Activated CD4-positive, alpha-beta T cell treated with anti-CD3 and anti-CD28 coated beads, Interleukin-2, amount 50 U/mL, for 16 hours (primary cell): Measurements from ENCODE around the gene ADAMTS7.
"Not testable (repeated sequence)": the region's sequence is repeated elsewhere in the genome, so short reads cannot be mapped to it uniquely, and the experiment has no call there.

Experiments
- DNase-seq: peaks from one replicate; pipeline ENCODE4 v3.0.0-alpha.2; 2020

ADAMTS7 gene

DNA sequence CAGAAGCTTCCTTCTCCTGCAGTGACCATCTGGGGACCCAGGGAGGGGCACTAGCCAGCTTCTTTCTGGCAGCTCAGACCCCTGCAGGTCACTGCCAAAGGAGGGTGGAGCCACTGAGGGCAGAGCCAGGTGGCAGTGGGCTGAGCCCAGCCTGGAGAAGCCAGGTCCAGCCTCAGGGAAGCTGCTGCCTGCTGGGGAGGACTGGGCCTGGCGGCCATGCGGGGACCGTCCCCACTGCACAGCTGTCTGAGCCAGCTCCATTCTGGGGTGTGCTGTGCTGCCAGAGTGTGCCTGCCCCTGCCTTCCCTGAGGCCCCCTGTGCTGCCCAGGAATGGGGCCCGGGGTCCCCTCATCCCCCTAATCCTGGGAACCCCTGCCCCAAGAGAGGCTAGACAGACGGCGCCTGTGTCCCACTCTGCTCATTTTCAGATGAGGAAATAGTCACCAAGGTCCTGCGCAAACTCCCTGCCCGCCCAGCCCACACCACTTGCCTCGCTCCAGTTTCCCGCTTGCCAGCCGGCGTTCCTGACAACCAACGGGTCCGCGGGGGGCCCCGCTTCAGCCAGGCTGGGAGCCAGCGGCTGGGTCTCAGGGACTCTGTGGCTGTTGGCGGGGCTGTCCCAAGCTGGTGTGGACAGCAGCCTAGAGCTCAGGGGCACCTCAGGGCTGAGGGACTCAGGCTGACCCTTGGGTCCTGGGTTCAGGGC lies 46.0 kb downstream of the ADAMTS7 start:
- DNase-seq, result not testable (repeated sequence)

DNA sequence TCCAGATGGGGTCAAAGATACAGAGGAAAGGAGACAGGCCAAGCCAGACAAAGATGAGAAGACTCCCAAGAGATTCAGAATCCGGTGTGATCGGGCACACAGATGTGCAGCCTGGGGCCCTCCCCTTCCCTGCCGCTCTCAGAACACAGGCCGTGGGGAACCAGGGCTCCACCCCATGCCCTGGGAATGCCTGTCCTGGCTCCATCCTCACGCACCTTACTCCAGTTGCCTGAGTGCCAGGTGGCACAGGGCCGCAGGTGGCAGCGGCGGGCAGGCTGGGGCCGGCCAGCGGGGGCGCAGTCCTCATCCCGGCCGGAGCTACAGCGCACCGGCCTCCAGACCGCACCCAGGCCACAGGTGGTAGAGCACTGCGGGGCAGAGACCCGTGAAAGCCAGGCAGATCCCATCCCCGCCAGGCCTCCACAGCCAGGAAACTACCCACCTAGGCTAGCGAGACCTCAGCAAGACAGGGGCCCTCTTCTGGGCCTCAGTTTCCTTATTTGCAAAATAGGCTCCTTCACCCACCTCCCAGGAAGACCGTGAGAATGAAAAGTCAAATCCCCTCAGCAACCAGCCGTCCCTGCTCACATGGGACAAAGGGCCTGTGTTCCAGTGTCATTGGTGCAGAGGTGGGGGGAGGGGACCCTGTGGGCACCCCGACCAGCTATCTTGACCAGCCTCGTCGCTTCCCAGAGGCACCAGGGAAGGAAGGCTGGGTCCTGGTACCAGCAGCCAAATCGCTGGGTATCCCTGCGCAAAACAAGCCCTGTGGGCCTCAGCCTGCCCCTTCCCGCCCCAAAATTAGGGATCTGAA lies 46.7 kb downstream of the ADAMTS7 start:
- DNase-seq, result not testable (repeated sequence)

GRCh38 chr15:78763796-78764241 lies 47.4 kb downstream of the ADAMTS7 start:
- no peak for DNase-seq

- DNase-seq, result no peak
These were observed 48.1 kb downstream of the ADAMTS7 start for GRCh38 chr15:78762985-78763795.

- not testable (repeated sequence) for DNase-seq
These were observed 48.8 kb downstream of the ADAMTS7 start for GRCh38 chr15:78762386-78762961.

DNA sequence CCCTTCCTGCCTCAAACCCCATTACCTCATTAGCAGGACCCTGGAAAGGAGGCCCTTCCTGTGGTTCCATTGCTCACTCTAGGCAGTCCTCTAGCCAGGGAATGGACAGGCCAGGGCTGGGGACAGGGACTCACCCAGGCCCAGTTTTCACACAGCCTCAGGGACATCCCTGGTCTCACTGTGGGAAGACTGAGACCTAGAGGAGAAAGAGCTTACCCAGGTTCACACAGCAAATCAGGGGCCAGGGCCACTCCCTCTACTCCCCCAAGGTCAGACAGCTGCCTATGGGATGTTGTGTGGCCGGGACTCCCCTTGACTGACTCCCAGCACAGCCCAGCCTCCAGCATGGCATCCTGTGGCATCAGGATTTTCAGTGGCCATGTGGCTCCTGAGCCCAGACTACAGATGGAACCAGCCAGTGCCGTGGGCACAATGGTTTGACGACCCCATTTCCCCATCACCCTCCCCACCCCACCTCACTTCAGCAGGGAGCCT lies 49.3 kb downstream of the ADAMTS7 start:
- no peak for DNase-seq

GRCh38 chr15:78761475-78761874 lies 49.8 kb downstream of the ADAMTS7 start:
- DNase-seq, result peak; percentile 91

- DNase-seq, result no peak
These were observed 50.2 kb downstream of the ADAMTS7 start for GRCh38 chr15:78761020-78761419.

- DNase-seq, result not testable (repeated sequence)
These were observed 51.0 kb downstream of the ADAMTS7 start for GRCh38 chr15:78760091-78760882.

DNA sequence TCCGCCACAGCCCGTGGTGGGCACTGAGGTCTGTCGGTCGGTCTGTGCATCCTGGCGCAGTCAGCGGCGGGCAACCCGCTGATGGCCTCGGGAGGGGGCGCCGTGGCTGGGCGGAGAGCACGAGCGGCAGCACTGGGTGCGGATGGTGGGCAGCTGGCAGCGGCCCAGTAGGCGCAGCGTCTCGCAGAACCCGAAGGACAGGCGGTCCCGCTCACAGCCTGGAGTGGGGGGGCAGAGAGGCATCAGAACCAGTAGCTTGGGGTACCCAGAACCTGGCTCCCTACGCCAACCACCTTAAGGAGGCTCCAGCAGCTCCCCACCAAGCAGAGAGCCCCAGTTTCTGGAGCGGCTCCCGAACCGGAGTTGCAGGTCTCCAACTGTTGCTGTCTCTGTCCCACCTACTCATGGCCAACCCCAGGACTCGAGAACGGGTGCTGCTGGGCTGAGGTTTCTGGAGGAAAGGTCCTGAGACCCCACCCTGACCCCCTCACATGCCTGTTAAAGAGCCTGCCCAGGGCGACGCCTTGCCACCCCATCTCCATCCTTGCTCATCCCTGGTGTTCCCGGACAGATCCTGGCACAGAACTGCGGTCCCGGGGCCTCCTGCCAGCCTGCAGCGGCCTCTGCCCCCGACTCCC lies 51.8 kb downstream of the ADAMTS7 start:
- DNase-seq, result not testable (repeated sequence)

- DNase-seq, result not testable (repeated sequence)
These were observed 52.6 kb downstream of the ADAMTS7 start for GRCh38 chr15:78758486-78759200.

- not testable (repeated sequence) for DNase-seq
These were observed 53.2 kb downstream of the ADAMTS7 start for GRCh38 chr15:78758084-78758483.

DNA sequence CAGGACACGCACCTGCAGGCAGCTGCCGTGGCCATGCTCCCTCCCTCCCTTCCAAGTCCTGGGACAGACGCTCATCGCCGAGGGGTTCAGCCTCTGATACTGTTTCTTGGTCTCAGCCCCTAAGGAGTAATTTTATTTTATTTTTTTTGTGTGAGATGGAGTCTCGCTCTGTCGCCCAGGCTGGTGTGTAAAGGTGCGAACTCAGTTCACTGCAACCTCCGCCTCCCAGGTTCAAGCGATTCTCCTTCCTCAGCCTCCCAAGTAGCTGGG lies 53.7 kb downstream of the ADAMTS7 start:
- no peak for DNase-seq

- peak; percentile 45 for DNase-seq
These were observed 54.3 kb downstream of the ADAMTS7 start for GRCh38 chr15:78756781-78757635.

DNA sequence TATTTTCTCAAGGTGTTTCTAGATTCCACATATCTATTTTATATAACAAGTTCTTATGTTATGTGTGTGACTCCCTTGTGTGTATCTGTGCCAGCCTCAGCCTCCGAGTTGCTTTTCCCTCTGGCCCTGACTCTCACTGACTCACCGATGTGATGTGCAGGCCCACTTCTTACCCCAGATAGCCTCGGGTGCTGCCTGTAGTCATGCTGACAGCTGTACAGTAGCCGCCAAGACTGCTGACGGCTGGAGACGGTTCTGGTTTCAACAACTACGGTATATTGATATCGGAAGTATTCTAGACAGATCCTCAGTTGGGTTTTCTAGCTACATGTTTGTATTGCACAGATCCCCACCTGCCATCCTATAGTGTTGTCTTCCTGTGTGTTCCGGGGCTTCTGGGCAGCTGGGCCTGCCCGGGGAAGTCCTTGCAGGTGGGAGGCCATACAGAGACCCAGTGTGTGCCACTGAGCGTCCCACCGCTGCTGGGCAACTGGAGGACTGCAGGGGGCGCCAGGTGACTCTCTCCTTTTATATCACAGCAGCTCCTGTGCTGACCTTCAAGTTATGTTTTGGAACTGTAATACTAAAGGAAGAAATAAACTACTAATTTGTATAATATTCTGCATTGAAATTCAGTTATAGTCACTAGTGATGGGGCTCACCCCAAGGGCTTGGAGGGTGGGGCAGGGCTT lies 55.2 kb downstream of the ADAMTS7 start:
- DNase-seq, result peak; percentile 47

GRCh38 chr15:78754637-78755280 lies 56.5 kb downstream of the ADAMTS7 start:
- not testable (repeated sequence) for DNase-seq

- DNase-seq, result not testable (repeated sequence)
These were observed 57.3 kb downstream of the ADAMTS7 start for GRCh38 chr15:78753751-78754535.

GRCh38 chr15:78753359-78753659 lies 58.0 kb downstream of the ADAMTS7 start:
- DNase-seq, result not testable (repeated sequence)
